Measurements from ENCODE around the gene TFPI2.

TFPI2 gene

GRCh38 chr7:93854480-93854879 is 36.1 kb downstream of the TFPI2 start:
- no peak for DNase-seq

GRCh38 chr7:93851536-93851935 is 39.0 kb downstream of the TFPI2 start:
- peak; percentile 22 for DNase-seq

- DNase-seq, result peak; percentile 87
Observed at GRCh38 chr7:93843260-93843659, 47.3 kb downstream of the TFPI2 start.

DNA sequence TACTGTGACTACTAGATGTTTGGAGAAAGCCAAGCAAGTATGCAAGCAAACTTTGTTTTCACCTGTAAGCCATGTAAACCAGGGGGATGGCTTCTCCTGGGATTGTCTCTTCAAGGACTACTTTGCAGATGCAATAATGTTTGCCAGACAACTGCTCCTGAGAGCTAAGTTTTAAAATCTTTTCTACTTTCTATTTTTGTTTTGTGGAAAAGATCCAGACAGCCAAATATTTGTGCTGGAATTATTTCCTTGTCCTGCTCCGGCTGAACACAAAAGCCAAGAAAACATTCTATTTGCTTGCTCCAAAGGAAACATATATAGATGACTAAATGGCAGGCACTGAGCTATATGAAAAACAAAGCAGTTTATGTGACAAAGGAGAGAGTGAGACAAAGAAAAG is 51.6 kb downstream of the TFPI2 start:
- no peak for DNase-seq

GRCh38 chr7:93837245-93837644 is 53.3 kb downstream of the TFPI2 start:
- no peak for DNase-seq

GRCh38 chr7:93836116-93836515 is 54.4 kb downstream of the TFPI2 start:
- DNase-seq, result peak; percentile 69

DNA sequence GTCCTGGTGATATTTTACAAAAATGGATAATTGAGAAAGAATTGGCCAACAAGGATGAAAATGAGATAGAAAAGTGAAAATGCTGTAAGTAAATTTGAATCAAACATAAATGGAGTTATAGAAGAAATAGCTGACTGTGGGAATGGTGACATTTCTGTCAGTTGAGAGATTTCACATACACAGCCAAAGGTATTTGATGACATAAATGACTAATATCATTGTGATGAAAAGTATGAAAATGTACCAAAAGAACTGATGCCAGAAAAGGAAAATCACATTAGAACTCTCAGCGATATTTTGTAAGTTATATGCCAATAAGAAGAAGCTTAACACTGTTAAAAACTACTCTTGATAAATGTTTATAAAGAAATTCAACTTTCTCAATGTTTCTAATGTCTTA is 54.9 kb downstream of the TFPI2 start:
- DNase-seq, result peak; percentile 60

Data from fibroblast of skin of right biceps (primary cell).